Fibroblast of skin of right biceps (primary cell): ENCODE measurements around the gene PLIN1.

Source experiments
- DNase-seq: peaks from one replicate; pipeline ENCODE4 v3.0.0-alpha.2; 2013

Gene PLIN1

GRCh38 chr15:89649716-89650115 lies 29.5 kb downstream of the PLIN1 start:
- DNase-seq, result no peak

- DNase-seq, result no peak
Measured at GRCh38 chr15:89649013-89649625, 30.0 kb downstream of the PLIN1 start.

GRCh38 chr15:89648106-89649012 lies 30.8 kb downstream of the PLIN1 start:
- no peak for DNase-seq

- peak; percentile 52 for DNase-seq
Measured at GRCh38 chr15:89647191-89647851, 31.8 kb downstream of the PLIN1 start.

GRCh38 chr15:89646416-89647141 lies 32.6 kb downstream of the PLIN1 start:
- no peak for DNase-seq

- no peak for DNase-seq
Measured at GRCh38 chr15:89645680-89646079, 33.5 kb downstream of the PLIN1 start.

- no peak for DNase-seq
Measured at GRCh38 chr15:89642106-89642505, 37.1 kb downstream of the PLIN1 start.

GRCh38 chr15:89641053-89641452 lies 38.1 kb downstream of the PLIN1 start:
- no peak for DNase-seq

GRCh38 chr15:89640245-89640644 lies 38.9 kb downstream of the PLIN1 start:
- DNase-seq, result no peak

- DNase-seq, result no peak
Measured at GRCh38 chr15:89633585-89633984, 45.6 kb downstream of the PLIN1 start.

- no peak for DNase-seq
Measured at GRCh38 chr15:89632563-89633430, 46.4 kb downstream of the PLIN1 start.

- no peak for DNase-seq
Measured at GRCh38 chr15:89631902-89632264, 47.3 kb downstream of the PLIN1 start.

GRCh38 chr15:89630974-89631901 lies 47.9 kb downstream of the PLIN1 start:
- no peak for DNase-seq

- no peak for DNase-seq
Measured at GRCh38 chr15:89630260-89630659, 48.9 kb downstream of the PLIN1 start.

- DNase-seq, result no peak
Measured at GRCh38 chr15:89629829-89630228, 49.3 kb downstream of the PLIN1 start.

- DNase-seq, result no peak
Measured at GRCh38 chr15:89628806-89629715, 50.1 kb downstream of the PLIN1 start.

- DNase-seq, result no peak
Measured at GRCh38 chr15:89628301-89628700, 50.9 kb downstream of the PLIN1 start.

- no peak for DNase-seq
Measured at GRCh38 chr15:89627256-89627970, 51.8 kb downstream of the PLIN1 start.

GRCh38 chr15:89625716-89626115 lies 53.5 kb downstream of the PLIN1 start:
- no peak for DNase-seq
